ENCODE data around the gene AMBRA1. TPM values are rescaled to one million over a fixed set of nuclear protein-coding genes. Genes with fewer than 3 reads are reported as not detected.

AMBRA1 gene
- total RNA-seq, 2 donors from 2014 or later: 56.2 to 60.7 TPM

DNA sequence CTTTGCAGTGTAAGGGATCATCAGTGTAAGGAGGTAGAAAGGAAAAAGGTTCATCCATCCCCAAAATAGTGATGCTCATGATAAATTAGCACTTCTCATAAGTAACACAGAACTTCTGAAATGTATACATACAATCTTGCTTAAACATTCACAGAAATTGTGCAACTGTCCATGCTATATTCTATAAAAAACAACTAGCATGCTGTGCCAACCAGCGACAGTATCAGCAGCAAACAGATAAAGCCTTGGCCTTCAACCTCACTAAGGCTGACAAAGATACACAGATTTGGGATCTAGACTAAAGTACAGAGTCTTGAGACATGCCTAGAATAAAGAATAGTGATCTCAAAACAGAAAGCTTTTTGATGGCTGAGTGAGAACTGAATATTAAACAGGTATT lies 128.1 kb downstream of the AMBRA1 start:
- Histone ChIP-seq H3K9me3 (no peaks in the 10 kb centered on the region), H3K4me3 (no peak overlapping the region), H3K27me3 (replicated peaks; ENCODE audit: insufficient read depth) (no peaks in the 10 kb centered on the region), H3K36me3 (no peaks in the 10 kb centered on the region), H3K4me1 (replicated peaks) (no peaks in the 10 kb centered on the region), H3K27ac (no peak overlapping the region)
- 96% methylated on average over 1 of the region's 1 CpG for WGBS
- intact Hi-C loops (cut with DNase I): no loop called here
- no peak for DNase-seq (ENCODE audit: low spot score)
- no peak for TF ChIP-seq POLR2A (IDR thresholded peaks at IDR 0.05)
- no peak for TF ChIP-seq CTCF (IDR thresholded peaks at IDR 0.05)
- no peak for TF ChIP-seq POLR2AphosphoS5 (IDR thresholded peaks at IDR 0.05)

- H3K27me3 ChIP-seq (replicated peaks; ENCODE audit: insufficient read depth): no peaks in the 10 kb centered on the region
- H3K4me1 ChIP-seq (replicated peaks): no peaks in the 10 kb centered on the region
- no peak overlapping the region for H3K4me3 ChIP-seq
- no peaks in the 10 kb centered on the region for H3K36me3 ChIP-seq
- H3K27ac ChIP-seq: no peak overlapping the region
- intact Hi-C loops (cut with DNase I): no loop called here
- DNase-seq (ENCODE audit: low spot score): no peak
- TF ChIP-seq POLR2A (IDR thresholded peaks at IDR 0.05): no peak
- 41% methylated on average over 5 of the region's 5 CpGs for WGBS
- no peaks in the 10 kb centered on the region for H3K9me3 ChIP-seq
Measured at GRCh38 chr11:46463701-46464421, 130.0 kb downstream of the AMBRA1 start.

- Histone ChIP-seq H3K36me3 (no peaks in the 10 kb centered on the region), H3K27ac (no peak overlapping the region), H3K4me1 (replicated peaks) (no peaks in the 10 kb centered on the region), H3K9me3 (no peaks in the 10 kb centered on the region), H3K4me3 (no peak overlapping the region), H3K27me3 (replicated peaks; ENCODE audit: insufficient read depth) (no peaks in the 10 kb centered on the region)
- intact Hi-C loops (cut with DNase I): no loop called here
- TF ChIP-seq CTCF (IDR thresholded peaks at IDR 0.05): no peak
- TF ChIP-seq POLR2A (IDR thresholded peaks at IDR 0.05): no peak
- no peak for TF ChIP-seq POLR2AphosphoS5 (IDR thresholded peaks at IDR 0.05)
- no peak for DNase-seq (ENCODE audit: low spot score)
- WGBS: 30% methylated on average over 1 of the region's 1 CpG
Measured at GRCh38 chr11:46461461-46461927, 132.3 kb downstream of the AMBRA1 start.

DNA sequence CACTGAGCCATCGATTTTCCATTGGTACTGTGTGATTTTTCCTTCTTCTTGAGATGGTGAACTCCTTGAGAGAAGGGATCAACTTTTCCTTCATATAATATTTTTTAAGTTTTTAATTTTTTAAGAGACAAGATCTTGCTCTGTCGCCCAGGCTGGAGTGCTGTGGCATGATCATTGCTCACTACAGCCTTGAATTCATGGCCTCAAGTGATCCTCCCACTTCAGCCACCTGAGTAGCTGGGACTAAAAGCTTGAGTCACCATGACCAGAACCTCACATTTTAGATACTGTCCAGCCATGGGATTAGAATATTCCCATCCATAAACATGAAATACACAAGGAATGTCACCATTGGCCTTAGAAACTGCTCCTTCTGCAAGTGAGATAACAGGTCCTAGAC lies 135.3 kb downstream of the AMBRA1 start:
- intact Hi-C loops (cut with DNase I): no loop called here
- H3K27ac ChIP-seq: no peak overlapping the region
- no peaks in the 10 kb centered on the region for H3K27me3 ChIP-seq (replicated peaks; ENCODE audit: insufficient read depth)
- TF ChIP-seq CTCF (IDR thresholded peaks at IDR 0.05) (no peak), POLR2A (IDR thresholded peaks at IDR 0.05) (no peak), POLR2AphosphoS5 (IDR thresholded peaks at IDR 0.05) (no peak)
- no peaks in the 10 kb centered on the region for H3K9me3 ChIP-seq
- H3K4me1 ChIP-seq (replicated peaks): no peaks in the 10 kb centered on the region
- H3K4me3 ChIP-seq: no peak overlapping the region
- WGBS: 98% methylated on average over 2 of the region's 2 CpGs
- no peaks in the 10 kb centered on the region for H3K36me3 ChIP-seq
- DNase-seq (ENCODE audit: low spot score): no peak

DNA sequence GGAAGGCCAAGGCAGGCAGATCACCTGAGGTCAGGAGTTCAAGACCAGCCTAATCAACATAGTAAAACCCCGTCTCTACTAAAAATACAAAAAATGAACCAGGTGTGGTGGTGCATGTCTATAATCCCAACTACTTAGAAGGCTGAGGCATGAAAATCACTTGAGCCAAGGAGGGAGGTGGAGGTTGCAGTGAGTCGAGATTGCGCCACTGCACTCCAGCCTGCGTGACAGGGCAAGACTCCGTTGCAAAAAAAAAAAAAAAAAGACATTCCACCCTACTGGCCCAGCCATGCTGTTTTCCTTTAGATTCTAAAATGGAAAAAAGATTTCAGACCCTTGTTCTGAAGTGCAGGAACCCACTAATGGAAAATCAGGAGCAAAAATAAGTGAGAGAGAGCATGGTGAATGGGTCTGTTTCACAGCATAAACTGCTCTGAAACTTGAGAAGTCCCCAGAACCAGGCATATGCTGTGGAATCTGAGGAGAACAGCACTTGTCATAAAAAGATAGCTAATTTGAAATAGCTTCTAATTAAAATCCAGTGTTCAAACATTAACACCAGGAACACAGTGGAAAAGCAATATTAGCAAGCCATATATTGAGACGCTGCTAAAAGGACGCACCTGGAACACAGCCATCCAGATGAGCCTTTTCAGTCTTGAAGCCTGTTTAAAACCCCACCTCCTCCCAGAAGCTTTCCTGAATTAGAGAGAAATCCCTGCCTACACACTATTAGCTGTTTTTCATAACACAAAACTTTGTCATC lies 136.0 kb downstream of the AMBRA1 start:
- intact Hi-C loops (cut with DNase I): no loop called here

More for the DNA sequence above, 136.0 kb downstream of the AMBRA1 start:
- WGBS: 63% methylated on average over 7 of the region's 7 CpGs
- Histone ChIP-seq H3K27ac (no peak overlapping the region), H3K4me1 (replicated peaks) (no peaks in the 10 kb centered on the region), H3K9me3 (no peaks in the 10 kb centered on the region), H3K4me3 (no peak overlapping the region), H3K27me3 (replicated peaks; ENCODE audit: insufficient read depth) (no peaks in the 10 kb centered on the region), H3K36me3 (no peaks in the 10 kb centered on the region)
- TF ChIP-seq POLR2A (IDR thresholded peaks at IDR 0.05): no peak
- TF ChIP-seq POLR2AphosphoS5 (IDR thresholded peaks at IDR 0.05): no peak
- no peak for TF ChIP-seq CTCF (IDR thresholded peaks at IDR 0.05)
- no peak for DNase-seq (ENCODE audit: low spot score)

Data from prostate gland (tissue), 2 donors.